Skin epidermis (tissue), 12 donors: Measurements from ENCODE around the gene MAML3.

Experiments
- H3K27ac ChIP-seq, 21 experiments: fragments of 200-600 bp; sonication (generic) in 11 of 21; one replicate each; pipeline ENCODE4 v1.5.0; 2020; ENCODE audit warnings: mild to moderate bottlenecking in 3 of 21, inconsistent platforms in 2 of 21, moderate library complexity in 2 of 21
- H3K4me3 ChIP-seq, 7 experiments: fragments of 200-600 bp; sonication (generic) in 2 of 7; one replicate each; pipeline ENCODE4 v1.5.0; 2020; ENCODE audit warnings: inconsistent platforms in 2 of 7, mild to moderate bottlenecking in 2 of 7, moderate library complexity in 1 of 7

The MAML3 gene

GRCh38 chr4:139795527-139796314, 358.3 kb downstream of the MAML3 start:
- Histone ChIP-seq H3K27ac (no peak overlapping the region), H3K4me3 (no peak overlapping the region)

DNA sequence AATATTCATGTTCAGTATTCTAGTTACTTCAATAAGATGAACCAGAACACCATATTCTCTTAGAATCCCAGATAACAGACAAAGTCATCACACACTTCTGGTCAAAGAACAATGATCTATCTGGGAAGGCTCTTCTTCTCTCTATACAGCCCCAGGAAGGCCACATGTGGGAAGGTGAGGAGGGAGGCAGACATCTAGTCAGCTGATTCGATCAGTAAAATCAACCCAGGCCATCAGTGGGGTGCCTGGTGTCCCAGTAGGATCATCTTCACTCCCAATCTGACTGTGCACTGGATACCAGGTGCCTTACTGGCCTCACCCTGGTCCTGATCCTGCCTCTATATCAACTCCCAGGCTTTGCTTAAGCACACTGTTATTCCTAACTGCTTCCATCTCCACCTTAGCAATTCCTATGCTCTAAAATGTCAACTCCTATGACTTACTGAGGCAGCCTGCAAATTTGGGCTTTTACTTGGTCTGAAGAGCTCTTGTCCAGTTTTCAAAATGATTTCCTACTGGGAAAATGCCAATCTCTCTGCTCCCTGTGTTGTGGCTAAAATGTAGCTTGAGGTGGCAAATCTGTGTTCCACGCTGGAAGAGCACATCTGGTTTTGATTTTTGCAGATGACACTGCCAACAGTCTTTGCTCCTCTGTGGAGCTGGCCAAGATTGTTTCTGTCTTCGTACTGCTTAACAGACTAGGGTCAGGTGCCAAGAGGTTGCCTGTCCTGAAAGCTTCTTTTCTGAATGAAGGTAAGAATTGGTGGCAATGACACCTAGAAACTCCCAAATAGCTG, 359.6 kb downstream of the MAML3 start:
- H3K4me3 ChIP-seq, result no peak overlapping the region
- no peak overlapping the region for H3K27ac ChIP-seq

GRCh38 chr4:139791681-139792080, 362.3 kb downstream of the MAML3 start:
- Histone ChIP-seq H3K27ac (no peak overlapping the region), H3K4me3 (no peak overlapping the region)

GRCh38 chr4:139790291-139790690, 363.7 kb downstream of the MAML3 start:
- Histone ChIP-seq H3K27ac (no peak overlapping the region), H3K4me3 (no peak overlapping the region)

- no peak overlapping the region for H3K4me3 ChIP-seq
- no peak overlapping the region for H3K27ac ChIP-seq
Observed at GRCh38 chr4:139789096-139789654, 364.8 kb downstream of the MAML3 start.

DNA sequence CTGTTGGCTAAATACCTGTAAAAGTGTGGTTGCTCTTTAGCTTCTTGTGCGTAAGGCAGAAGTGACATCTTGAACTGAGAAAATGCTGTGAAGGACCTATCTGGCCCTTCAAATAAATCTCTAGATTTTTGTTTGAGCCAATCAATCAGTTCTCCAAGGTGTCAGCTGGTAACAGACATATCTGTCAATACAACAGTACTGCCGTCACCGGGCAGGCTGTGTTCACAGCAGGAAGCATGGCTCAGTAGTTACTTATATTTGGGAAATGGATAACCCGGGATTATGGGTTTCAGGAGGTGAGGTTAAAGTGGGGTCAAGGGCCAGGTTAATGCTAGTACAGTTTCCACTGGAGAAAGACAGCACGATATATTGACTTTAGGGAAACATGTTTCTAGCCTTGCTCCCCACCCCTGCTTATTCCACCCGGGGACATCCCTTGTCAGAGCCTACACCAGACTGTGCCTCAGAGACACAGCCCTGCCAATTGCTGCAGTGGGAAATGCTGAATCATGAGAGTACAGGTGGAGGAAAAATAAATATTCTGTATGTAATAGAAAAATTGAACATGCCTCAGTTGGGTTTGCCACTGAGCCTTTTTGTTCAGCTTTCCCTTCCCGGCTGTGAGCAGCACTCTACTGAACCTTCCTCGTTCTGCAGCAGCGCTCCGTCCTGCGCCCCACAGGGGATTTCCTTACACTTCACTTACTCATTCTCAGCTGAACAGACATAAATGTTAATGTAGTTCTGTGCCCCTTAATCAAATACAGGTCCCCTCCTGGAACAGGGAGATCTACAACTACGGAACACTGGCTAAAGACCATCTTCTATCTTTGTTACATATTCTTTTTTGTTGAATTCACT, 367.3 kb downstream of the MAML3 start:
- Histone ChIP-seq H3K4me3 (no peak overlapping the region), H3K27ac (no peak overlapping the region)

DNA sequence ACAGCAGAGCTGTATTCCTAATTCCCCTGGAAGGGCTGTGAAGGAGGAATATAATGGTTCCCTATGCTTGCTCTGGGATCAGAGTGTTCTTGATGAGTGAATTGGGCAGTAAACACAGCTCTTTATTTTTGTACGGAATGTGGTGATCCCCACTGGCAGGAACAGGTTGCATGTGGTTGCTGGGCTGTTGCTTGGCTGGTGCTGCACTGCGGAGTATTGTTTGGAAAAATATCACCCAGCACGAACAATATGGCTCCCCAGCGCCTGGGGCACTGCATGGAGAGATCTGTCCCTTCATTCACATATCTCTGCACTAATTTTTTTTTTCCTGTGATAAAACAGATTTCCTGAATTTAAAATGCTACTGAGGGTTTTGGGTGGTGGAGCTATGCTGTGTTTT, 368.6 kb downstream of the MAML3 start:
- H3K27ac ChIP-seq, result no peak overlapping the region
- H3K4me3 ChIP-seq, result no peak overlapping the region

- Histone ChIP-seq H3K4me3 (no peak overlapping the region), H3K27ac (peak overlapping the region in 1 of 21 experiments; percentile 54)
Observed at GRCh38 chr4:139783741-139784484, 370.1 kb downstream of the MAML3 start.

GRCh38 chr4:139782926-139783522, 371.0 kb downstream of the MAML3 start:
- H3K27ac ChIP-seq, result peak overlapping the region in 1 of 21 experiments; percentile 20
- H3K4me3 ChIP-seq, result no peak overlapping the region

GRCh38 chr4:139781066-139781465, 372.9 kb downstream of the MAML3 start:
- Histone ChIP-seq H3K4me3 (no peak overlapping the region), H3K27ac (no peak overlapping the region)

DNA sequence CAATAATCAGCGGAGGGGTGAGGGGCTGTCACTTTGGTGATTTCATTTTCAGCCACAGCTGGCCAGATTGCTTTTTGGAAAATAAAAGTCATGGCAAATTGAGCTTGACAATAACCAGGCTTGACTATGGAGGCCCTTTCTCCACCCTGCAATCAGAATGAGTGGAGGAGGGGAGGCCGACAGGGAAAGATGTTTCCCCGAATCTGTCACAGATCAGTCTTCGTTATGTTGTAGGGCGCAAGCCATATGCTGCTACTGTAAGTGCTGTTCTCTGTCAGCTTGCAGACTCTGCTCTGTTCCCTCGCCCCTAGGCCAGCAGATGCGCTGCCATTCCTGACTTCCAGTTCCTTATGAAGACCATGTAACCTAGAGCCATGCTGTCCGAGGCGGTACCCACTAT, 374.3 kb downstream of the MAML3 start:
- H3K4me3 ChIP-seq, result no peak overlapping the region
- no peak overlapping the region for H3K27ac ChIP-seq

DNA sequence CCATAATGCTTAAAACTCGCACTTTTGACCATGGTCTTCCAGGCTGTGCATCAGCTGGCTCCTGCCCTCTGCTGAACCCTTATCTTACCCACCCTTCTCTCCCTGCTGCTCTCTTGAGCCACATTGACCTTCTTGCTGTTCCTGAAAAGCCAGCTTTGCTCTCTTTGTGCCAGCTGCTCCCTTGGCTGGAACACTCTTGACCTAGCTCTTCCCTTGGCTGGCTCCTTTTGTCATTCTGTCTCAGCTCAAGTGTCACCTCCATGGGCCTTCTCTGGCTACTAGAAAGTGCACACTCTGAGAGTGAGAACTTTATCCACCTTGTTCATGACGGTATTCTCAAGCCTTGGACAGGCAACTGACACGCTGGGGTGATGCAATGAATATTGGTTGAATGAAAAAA, 376.2 kb downstream of the MAML3 start:
- H3K4me3 ChIP-seq, result no peak overlapping the region
- H3K27ac ChIP-seq, result no peak overlapping the region

GRCh38 chr4:139776235-139776634, 377.7 kb downstream of the MAML3 start:
- Histone ChIP-seq H3K4me3 (no peak overlapping the region), H3K27ac (no peak overlapping the region)

- Histone ChIP-seq H3K4me3 (no peak overlapping the region), H3K27ac (no peak overlapping the region)
Observed at GRCh38 chr4:139774759-139775487, 379.1 kb downstream of the MAML3 start.

- Histone ChIP-seq H3K27ac (no peak overlapping the region), H3K4me3 (no peak overlapping the region)
Observed at GRCh38 chr4:139773560-139774318, 380.2 kb downstream of the MAML3 start.

GRCh38 chr4:139770361-139770760, 383.6 kb downstream of the MAML3 start:
- H3K27ac ChIP-seq, result peak overlapping the region in 1 of 21 experiments; percentile 34
- no peak overlapping the region for H3K4me3 ChIP-seq

DNA sequence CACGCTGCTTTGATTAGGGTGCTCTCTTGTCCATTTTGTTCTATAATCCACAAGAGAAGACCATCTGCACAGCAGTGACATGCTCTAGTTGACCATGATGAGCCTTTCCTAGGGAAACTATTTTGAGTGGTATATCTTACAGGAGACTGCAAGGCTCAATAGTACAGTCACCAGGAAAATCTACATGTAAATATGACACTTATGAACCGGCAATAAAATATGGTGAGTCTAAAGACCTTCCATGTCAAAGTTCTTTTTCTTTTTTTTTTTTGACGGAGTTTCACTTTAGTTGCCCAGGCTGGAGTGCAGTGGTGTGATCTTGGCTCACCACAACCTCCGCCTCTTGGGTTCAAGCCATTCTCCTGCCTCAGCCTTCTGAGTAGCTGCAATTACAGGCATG, 384.6 kb downstream of the MAML3 start:
- no peak overlapping the region for H3K4me3 ChIP-seq
- H3K27ac ChIP-seq, result no peak overlapping the region
